ENCODE measurements around the gene RAB27B.

DNA sequence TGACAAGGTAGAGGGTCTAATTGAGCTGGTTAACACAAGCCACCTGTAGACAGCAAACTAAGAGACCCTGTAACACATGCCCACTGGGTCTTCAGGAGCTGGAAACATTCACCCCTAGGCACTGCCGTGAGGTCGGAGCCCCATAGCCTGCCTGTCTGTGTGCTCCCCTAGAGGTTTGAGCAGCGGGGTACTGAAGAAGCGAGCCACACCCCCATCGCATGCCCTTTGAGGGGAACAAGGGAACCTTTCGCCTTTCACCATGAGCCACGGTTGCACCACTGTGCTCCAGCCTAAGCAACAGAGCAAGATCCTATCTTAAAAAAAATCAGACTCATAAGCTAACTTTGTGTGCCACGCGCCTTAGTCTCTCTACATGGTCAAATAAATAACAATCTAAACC is 36.2 kb upstream of the RAB27B start:
- TF ChIP-seq, protein P1, sequence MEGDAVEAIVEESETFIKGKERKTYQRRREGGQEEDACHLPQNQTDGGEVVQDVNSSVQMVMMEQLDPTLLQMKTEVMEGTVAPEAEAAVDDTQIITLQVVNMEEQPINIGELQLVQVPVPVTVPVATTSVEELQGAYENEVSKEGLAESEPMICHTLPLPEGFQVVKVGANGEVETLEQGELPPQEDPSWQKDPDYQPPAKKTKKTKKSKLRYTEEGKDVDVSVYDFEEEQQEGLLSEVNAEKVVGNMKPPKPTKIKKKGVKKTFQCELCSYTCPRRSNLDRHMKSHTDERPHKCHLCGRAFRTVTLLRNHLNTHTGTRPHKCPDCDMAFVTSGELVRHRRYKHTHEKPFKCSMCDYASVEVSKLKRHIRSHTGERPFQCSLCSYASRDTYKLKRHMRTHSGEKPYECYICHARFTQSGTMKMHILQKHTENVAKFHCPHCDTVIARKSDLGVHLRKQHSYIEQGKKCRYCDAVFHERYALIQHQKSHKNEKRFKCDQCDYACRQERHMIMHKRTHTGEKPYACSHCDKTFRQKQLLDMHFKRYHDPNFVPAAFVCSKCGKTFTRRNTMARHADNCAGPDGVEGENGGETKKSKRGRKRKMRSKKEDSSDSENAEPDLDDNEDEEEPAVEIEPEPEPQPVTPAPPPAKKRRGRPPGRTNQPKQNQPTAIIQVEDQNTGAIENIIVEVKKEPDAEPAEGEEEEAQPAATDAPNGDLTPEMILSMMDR (IDR thresholded peaks at IDR 0.05) = no peak
- TF ChIP-seq EZH2 (IDR thresholded peaks at IDR 0.05; ENCODE audit: borderline replicate concordance, insufficient read depth, low read depth, low read length, poor library complexity, severe bottlenecking) = no peak
